Activated CD8-positive, alpha-beta memory T cell treated with anti-CD3 and anti-CD28 coated beads, Interleukin-2, amount 50 U/mL, for 48 hours (primary cell): ENCODE results near the gene YPEL1.
A peak's percentile ranks its signal among the peaks of the same experiment; 100 is the strongest.

Experiments
- DNase-seq: peaks from one replicate; pipeline ENCODE4 v3.0.0-alpha.2; 2020

The YPEL1 gene, protein sequence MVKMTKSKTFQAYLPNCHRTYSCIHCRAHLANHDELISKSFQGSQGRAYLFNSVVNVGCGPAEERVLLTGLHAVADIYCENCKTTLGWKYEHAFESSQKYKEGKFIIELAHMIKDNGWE

DNA sequence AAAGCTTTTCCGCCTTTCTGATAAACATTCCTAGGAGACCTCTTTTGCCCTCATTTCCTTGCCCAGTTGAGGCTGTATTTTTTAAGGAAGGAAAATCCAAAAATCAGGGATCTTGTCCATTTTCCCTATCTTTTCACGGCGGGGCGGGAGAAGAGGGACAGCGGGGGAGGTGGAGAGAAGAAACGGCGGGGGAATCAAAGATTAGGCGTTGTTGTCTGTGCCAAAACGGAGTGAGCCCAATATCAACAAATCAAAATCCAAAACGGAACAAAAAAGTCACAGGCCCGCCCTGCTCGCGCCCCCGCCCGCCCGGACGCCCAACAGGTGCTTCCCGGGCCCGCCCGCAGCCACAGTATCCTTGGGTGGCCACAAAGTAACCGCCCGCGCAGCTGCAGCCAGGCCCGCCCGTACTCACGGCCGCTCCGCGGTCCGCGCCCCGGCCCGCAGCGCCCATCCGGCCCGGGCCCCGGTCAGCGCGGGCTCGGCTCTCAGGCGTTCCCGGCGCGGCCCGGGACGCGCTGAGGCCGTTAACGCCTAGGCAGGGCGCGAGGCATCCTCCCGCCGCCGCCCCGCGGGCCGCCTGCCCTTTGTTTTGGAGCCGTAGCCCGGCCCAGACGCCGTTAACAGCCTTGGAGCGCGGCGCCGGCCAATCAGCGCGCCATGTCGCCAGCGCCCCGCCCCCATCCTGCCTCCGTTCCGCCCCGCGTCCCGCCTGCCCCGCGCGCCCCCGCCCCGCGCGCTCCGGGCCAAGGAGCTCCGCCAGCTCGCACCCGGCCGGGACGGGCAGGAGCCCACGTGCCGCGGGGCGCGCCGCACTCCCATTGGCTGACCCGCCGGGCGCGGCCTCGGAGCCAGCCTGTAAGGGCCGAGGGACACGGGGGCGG is at the start of gene YPEL1:
TSS of gene YPEL1 (minus strand) at position 595 of the 884 bp plus-strand sequence. CDS start 25,050 bp downstream, outside the sequence.
- peak; percentile 99 for DNase-seq

DNA sequence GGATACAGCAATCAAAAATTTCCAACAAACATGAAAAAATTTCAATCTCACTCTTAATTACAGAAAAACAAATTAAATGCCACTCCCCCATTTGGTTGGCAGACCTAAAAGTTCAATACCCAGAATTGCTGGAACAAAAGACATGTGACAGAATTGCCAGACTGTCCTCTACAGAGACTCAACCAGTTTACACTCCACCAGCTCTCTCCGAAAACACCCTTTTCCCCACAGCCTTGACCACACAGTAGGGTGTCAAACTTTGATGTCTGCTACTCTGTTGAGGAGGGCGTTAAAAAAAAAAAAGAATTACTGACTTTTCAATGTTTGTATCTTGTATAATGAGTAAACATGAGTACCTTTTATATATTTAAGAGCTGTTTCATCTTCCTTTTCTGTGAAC is 44.7 kb upstream of the YPEL1 start:
- DNase-seq = peak; percentile 28

DNA sequence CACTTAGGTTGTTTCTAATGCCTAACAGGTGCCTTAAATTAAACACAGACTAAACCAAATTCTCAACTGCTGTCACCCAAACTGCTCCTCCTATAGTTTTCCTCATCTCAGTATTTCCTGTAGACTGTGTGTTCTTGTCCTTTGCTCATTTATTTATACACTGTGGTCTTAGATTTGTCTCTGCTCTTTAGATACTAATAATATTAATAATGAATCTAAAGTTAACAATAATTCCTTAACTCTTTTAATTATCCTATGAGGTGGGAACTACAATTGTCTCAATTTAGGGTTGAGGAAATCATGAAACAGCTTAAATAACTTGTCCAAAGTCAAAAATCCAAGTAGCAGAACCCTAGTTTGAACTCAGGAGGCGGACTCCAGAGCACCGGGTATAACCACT is 43.9 kb upstream of the YPEL1 start:
- DNase-seq = no peak

DNA sequence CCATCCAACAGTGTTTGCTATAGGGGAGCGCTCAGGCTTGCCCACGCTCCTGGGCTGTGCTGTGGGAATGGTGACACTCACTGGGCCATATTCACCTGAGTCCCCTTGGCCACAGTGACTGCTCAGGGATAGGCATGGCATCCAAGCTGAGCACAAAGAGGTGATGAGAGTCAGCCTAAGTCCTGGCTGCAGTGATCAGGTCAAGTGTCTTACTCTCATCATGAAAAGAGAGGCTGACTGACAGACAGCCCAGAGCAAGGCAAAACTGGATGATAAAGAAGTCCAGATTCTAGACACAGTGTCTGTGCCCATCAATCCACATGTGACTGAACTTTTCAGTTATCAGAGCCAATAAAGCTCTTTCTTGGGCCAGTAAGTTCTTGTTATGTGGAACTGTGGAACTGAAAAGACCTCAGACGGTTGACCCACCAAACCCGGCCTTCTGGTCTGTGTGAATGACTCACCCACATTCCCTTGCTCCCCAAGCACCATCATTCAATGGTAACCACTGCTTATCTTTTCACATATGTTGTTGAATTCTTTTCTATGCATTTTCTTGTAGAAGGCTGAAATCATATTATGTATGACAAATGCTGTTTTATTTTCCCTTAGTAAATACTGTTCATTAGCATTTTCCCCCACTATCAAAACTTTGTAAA is 43.2 kb upstream of the YPEL1 start:
- peak; percentile 43 for DNase-seq

DNA sequence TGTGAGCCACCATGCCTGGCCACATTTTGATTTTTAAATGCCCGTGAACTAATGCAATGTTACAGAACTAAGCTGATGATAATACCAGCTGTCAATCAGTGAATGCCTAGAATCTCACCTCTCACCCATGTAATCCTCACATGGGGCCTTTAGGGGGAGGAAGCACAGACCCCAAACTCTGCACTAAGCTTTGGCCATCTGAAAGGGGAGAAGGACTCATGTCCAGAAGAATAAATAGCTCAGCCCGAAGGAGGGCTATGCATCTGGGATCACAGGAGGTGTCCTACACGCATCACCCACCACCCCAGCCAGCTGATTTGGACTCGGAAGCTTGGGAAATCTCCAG is 36.0 kb upstream of the YPEL1 start:
- DNase-seq = no peak

DNA sequence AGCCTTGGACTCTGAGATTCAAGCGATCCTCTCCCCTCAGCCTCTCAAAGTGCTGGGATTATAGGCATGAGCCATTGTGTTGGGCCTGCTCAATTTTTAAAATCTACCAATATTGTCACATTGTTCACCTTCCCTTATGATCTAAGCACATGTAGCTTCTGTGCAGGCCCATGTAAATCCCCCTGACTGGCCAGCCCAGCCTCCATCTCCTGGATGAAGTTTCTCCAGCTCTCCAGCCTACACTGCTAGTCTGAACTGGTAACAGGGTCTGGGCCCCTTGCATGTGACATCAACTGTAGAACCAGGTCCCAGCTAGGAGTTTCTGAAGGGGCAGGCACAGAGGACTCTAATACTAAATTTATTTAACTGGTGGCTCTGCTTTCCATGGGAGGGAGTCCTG is 32.8 kb upstream of the YPEL1 start:
- DNase-seq = no peak

DNA sequence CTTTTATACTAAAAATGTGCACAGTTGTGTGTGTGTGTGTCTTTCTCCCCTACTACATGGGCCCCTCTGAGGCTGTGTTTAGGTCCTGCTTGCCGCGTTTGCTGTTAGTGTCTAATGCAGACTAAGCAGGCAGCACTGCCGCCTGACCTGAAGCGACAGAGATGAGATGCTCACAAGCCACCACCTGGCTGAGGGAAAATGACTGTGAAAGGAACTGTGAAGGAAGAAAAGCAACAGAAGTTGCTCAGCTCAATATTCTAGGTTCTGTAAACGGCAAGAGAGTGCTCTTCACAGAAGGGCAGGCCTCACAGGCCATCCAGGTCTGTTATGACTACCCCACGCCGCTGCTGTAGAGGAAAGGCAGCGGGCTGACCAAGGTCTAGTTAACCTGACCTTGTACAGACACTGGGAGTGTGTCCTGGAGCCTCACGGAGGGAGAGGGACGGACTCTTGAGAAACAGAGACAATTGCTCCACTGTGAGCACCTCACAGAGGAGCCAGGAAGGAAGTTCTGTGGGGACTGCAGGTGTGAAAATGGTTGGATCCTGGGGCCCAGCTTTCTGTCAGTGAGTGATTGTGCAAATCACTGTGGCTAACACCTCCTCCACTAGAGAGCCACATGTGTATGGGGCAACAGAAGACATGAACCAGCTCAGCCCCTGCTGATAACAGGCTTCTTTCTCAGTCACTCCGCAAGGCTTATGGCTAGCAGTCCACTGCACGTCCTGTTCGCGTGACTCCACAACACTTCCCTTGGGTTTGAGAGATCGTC is 31.3 kb upstream of the YPEL1 start:
- peak; percentile 78 for DNase-seq

DNA sequence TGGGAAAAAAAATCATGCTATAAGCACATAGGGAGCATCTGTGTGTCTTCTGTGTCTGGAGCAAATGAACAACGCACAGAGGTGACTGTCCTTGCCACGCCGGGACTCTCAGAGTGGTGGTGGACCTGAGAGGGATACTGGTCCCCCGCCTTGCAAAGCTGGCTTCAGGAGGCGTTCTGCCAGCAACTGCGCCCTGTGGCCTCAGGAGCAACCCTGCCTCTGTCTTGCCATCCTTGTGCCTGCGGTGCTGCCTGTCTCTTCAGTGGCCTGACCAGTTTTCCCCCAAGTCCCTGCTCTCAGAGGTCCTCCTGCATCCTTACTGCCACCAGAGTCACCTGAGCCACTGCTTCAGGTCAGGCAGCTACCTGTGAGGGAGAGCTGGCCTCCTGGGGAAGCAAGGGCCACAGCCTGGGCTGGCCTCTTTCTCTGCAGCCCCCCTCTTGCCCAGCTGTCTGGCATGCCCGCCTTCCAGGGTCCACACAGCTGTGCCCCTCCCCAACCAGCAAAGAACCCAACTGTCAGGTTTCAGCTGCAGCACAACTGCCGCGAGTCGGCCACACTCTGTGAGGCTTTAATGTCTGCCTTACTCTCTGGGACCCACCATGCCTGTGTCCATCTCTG is 30.4 kb upstream of the YPEL1 start:
- DNase-seq = no peak

DNA sequence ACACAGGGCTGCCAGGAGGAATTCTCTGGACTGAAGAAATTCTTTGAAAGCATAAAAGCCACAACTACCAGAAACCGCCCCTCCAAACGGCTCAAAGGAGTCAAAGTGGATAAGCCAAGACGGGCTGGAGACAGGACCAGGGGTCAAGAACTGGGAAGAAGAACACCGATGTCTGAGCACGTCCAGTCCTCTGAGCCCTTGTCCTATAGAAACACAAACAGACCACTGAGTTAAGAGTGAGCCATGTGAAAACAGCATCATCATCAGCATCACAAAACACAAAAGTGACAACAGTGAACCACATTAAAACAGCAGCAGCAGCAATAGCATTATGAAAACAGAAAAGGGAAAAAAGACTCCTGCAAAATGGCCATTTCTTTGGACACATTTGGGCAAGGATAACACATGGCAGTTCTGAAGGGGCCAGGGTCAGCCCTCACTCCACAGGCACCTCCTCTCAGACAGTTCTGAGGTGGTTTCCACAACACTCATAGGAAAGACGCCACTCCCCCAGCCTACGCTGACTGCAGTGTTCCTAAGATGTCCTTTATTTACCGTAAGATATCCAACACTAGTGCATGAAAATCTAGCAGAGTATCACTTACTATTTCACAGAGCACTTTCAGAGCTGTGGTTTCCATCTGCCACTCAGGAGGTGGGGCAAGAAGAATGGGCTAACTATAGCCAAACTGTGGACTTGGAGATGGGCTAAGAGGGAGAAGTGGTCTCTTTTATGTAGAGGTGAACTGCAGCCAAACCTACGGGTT is 28.6 kb upstream of the YPEL1 start:
- DNase-seq = no peak

DNA sequence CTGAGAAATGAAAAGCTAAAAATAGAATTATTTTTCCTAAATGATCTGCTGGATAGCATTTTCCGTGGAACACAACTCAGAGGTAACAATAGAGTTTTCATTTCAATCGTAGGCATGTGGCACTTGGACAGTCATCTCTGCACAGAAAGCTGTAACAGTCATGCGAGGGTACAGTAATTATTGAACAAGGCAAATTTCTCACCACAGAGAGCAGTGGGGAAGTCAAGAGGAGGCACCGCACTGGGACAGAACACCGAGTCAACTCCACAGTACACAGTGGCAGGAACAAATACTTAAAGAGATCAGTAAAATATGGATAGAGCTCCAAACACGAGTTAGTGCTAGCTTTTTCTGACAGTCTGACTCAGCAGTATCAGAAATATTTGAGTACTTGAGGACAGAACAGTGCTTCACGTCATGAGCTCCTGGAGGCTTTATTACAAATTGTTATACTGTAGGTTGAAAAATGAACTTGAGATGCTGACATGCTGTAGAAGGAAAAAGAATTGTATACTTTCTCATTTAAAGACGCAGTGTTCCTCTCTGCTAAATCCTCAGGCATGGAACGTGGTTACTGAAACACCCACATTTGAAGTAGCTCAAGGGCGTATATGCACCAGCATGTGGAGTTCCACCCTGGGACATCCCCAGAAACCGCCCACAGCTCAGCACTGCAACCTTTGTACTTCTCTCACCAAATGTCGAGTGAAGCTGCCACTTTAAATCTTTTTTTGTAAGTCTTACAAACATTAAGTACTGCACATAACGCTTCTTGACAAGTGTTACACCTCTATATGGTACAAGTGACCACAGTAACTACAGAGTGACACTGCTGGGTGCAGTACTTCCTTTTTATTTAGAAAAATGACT is 27.4 kb upstream of the YPEL1 start:
- no peak for DNase-seq

DNA sequence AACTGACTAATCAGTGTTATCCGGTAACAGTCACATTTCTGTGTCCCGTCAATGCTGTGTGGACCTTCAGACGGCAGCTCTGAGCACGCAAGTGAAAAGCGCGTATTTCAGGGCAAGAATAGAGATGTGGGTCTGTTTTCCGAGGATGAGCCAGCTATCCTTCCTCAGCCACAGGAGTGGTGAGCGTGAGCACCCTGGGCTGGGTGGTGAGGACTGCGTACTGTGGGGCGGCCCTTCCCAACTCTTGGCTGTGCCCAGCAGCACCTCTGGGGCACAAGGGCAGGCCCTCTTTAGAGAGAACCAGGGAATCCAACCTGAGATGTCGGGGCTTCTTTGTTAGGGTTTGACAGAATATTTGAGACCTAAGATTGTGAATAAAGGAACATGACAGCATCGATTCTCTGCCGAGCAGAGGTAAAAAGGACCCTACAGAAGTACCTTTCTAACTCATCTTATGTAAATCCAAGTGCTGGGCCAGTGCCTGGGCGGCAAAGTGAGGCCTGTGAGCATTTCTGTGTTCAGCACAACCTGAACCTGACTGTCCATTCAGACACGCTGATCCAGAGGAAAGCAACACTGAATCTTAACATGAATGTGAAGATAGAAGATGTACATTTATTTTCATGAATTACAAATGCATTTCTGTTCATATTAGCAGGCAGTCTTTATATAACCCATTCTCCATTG is 26.5 kb upstream of the YPEL1 start:
- no peak for DNase-seq

DNA sequence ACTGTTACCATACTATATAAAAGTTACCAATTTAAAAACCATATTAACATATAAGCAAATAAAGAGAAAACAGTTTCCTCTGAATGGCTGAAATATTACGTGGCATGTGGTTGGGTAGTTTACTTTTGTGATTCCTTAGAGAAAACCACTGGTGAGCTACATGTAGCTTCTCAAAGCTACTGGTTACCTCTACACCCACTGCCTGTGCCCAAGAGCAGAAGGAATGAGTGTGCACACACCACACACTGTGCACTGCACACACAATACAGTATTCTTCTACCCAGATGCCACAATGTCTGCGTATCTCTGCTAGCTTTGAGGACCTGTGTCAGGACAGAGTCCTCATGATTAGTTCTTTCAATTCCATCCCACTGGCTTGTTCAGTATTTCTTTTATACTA is 25.5 kb upstream of the YPEL1 start:
- DNase-seq = no peak

DNA sequence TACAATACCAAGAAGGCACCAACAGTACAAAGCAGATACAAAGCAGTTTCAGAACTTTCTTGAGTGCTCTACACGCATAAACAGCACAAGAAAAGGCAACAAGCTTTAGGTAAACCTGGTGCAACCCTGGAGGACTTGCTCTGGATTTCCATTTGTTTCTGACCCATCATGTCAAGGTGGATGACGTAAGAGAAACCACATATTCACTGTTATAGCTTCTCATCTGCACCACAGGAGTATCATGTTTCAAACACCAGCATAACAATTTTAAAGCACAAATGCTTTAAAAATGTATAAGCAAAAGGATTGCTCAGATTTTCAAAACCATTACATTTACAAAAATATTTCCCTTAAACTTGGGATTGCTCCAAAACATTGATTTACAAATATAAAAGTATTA is 25.0 kb upstream of the YPEL1 start:
- DNase-seq = no peak

DNA sequence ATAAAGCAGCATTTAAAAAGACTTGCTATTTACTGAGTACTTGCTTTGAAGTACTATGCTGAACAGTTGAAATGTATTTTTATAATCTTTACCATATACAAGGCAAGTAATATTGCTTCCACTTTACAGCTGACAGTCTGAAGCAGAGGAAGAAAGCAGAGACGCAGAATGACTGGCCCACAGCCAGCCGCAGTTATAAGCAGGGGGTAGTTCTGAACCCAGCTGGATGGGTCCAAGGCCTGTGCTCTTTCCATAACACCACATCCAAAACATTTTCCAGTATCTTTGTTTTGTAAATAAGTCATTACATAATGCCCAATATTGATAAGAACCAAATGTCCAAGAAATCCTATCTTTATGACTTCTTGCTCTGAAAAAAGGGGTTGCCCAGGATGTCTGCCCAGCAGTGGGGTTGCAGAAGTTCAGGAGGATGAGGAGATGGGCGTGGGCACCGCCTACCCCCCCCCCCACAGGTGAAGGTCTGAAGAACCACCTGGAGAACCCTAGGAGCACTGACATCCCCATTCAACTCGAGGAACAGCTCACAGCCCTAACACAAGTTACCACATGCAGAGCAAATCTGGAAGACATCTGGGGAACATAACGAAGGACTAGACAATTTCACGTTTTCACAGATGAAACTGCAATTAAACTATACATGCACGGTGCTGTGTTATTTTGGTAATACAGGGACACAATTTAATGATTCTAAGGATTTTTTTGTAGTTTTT is 24.2 kb upstream of the YPEL1 start:
- no peak for DNase-seq

DNA sequence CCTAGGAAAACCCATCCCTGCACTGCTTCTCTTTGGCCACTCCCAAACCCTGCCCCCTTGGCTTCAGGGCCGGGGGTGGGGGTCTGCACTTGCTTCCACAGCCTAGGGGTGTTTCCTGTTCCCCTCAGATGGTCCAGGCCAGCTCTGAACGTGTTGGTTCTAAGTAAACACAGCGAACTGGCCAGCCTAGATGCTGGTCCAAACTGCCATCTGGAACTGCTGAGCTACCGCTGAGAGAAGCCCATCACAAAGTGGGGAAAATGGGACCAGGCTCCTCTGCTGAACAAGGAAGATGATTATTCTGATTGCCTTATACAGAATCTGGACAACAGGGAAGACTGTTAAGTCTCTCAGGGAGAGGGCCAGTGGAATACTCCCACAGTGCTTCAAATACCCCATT is 23.5 kb upstream of the YPEL1 start:
- no peak for DNase-seq

DNA sequence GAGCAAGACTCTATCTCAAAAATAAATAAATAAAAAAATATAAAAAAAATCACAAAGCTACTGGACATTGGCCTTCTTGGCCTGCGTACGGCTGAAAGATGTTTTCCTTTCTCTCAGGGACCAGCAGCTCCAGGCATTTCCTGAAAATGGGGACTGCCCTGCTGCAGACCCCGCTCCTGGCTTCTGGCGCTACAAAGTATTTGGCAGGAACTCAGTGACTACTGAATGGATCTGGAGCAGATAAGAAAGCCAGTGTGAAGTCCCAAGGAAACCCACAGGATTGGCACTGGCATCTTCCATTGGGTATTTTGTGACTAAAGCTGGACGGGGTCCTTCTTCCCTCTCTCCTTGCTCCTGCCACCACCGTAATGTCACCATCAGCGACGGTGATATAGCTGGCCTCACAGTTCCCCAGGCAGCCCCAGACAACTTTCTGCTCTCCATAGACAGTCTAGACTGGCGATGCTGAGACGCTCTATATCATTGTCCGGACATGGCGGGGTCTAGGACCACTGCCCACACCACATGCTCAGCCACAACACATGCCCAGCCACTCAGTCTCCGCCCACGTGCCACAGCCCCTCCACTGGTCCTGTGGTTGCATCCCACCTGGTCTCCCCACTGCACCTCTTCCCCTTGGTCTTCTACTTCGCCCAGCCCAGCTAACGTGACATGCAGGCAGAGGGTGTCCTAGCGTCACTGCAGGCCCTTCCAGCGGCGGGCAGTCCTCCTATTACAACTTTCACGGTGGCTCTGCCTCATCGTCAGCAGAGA is 22.7 kb upstream of the YPEL1 start:
- no peak for DNase-seq

DNA sequence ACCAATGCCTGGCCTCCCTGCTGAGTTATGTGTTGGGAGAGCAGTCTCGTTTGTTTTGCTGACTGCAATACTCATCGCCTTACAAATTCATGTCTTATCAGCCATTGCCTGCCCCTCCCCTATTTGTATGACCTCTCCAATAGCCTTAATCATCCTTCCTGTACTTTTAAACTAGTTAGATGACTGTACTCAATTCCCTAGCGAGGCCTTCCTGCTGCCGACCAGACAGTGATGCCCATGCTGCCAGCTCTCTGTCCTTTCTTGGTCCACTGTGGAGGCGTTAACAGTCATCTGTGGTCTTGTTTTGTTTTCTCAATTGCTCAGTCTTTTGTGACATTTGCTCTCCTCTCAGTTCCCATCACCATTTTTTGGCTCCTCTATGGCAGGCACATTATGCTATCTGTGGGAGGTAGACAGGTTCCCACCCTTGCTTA is 20.3 kb upstream of the YPEL1 start:
- no peak for DNase-seq

DNA sequence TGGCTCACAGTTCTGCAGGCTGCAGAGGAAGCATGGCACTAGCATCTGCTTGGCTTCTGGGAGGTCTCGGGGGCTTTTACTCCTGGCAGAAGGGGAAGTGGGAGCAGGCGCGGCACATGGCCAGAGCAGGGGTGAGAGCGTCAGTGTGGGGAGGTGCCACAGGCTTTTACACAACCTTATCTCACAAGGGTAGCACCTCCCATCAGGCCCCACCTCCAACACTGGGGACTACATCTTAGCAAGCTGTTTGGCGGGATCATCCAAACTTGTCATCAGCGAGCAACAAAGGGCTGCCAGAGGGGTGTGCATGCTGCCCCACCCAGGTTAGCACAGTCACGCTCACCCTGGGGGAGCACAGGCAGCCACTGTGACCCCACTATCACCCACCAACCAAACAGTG is 18.9 kb upstream of the YPEL1 start:
- no peak for DNase-seq
